Mucosa of descending colon (tissue), 3 donors: ENCODE data around the gene RIN3. TPM values are rescaled to one million over a fixed set of nuclear protein-coding genes. Genes with fewer than 3 reads are reported as not detected.

ENCODE experiments used
- ATAC-seq: fragments of 200-7000 bp; cut with Tn5 transposase; one replicate; pipeline ENCODE4 v1.9.1; 2020; ENCODE audit warnings: mild to moderate bottlenecking, moderate library complexity
- DNase-seq, 3 donors: peaks; one replicate each; pipeline ENCODE4 v3.0.0-alpha.2; 2020
- H3K36me3 ChIP-seq: fragments of 200-600 bp; one replicate; pipeline ENCODE4 v1.8.0; 2021; ENCODE audit warnings: low read depth, mild to moderate bottlenecking
- H3K4me1 ChIP-seq: fragments of 200-600 bp; one replicate; pipeline ENCODE4 v1.8.0; 2021; ENCODE audit warnings: low read depth, mild to moderate bottlenecking
- H3K4me3 ChIP-seq: fragments of 200-600 bp; one replicate; pipeline ENCODE4 v1.8.0; 2021; ENCODE audit warnings: mild to moderate bottlenecking
- H3K9me3 ChIP-seq: fragments of 200-600 bp; one replicate; pipeline ENCODE4 v1.8.0; 2021; ENCODE audit warnings: mild to moderate bottlenecking
- CTCF ChIP-seq: fragments of 200-600 bp; IDR thresholded peaks from one replicate; pipeline ENCODE4 v1.8.0; 2022; ENCODE audit warnings: antibody characterized with exemption, mild to moderate bottlenecking
- intact Hi-C, 2 donors: fragments of 100-400 bp; cut with DNase I in 1 of 2; cut with micrococcal nuclease in 1 of 2; formaldehyde crosslinking; loops; one replicate each; pipeline versions ENCODE4 v1.11.0 to v1.11.1; 2022; cut with DNase I, micrococcal nuclease
- total RNA-seq, 3 donors: library from RNA; stranded (reverse); fragmentation: NEBNext Ultra II Directional in 2 of 3; extraction: Animal tissue kit (Norgen Biotek cat#: 25700) in 2 of 3; gene quantifications; one replicate each; pipeline versions ENCODE4 v1.2.1 to v1.2.4, GENCODE V29; 2021 to 2023
- donor health status: DM: no; HTN: no; CAD: no; lungs with moderate emphysema.
- donor health status: DM: no; HTN: no; CAD: no.
- donor health status: DM: no; HTN: yes; CAD: no.

RIN3 gene
- total RNA-seq, 3 donors from 2014 or later: 26.2 to 51.0 (median 32.9) TPM

- TF ChIP-seq CTCF: no peak
- no peaks in the 10 kb centered on the region for H3K36me3 ChIP-seq
- H3K9me3 ChIP-seq: peaks cover 15% of the 10 kb centered on the region
- ATAC-seq (no peak), DNase-seq (no peak)
- intact Hi-C loops: no loop called here
- no peak overlapping the region for H3K4me3 ChIP-seq
- H3K4me1 ChIP-seq: no peaks in the 10 kb centered on the region
Observed at GRCh38 chr14:92619671-92620456, 106.3 kb downstream of the RIN3 start.

- TF ChIP-seq CTCF: no peak
- Histone ChIP-seq H3K4me1 (no peaks in the 10 kb centered on the region), H3K36me3 (no peaks in the 10 kb centered on the region), H3K9me3 (peaks cover 21% of the 10 kb centered on the region), H3K4me3 (no peak overlapping the region)
- ATAC-seq (no peak), DNase-seq (no peak)
- intact Hi-C loops: no loop called here
Observed at GRCh38 chr14:92622311-92622710, 108.7 kb downstream of the RIN3 start.

- peaks cover 28% of the 10 kb centered on the region for H3K9me3 ChIP-seq
- intact Hi-C loops: no loop called here
- no peak for TF ChIP-seq CTCF
- H3K4me1 ChIP-seq: no peaks in the 10 kb centered on the region
- no peak overlapping the region for H3K4me3 ChIP-seq
- no peaks in the 10 kb centered on the region for H3K36me3 ChIP-seq
- ATAC-seq: no peak
- no peak for DNase-seq
Observed at GRCh38 chr14:92624764-92625163, 111.2 kb downstream of the RIN3 start.

GRCh38 chr14:92625213-92625612 is 111.6 kb downstream of the RIN3 start:
- ATAC-seq (no peak), DNase-seq (no peak)
- Histone ChIP-seq H3K9me3 (peaks cover 28% of the 10 kb centered on the region), H3K36me3 (no peaks in the 10 kb centered on the region), H3K4me3 (no peak overlapping the region), H3K4me1 (no peaks in the 10 kb centered on the region)
- intact Hi-C loops: no loop called here
- no peak for TF ChIP-seq CTCF

- no peaks in the 10 kb centered on the region for H3K4me1 ChIP-seq
- no peak for DNase-seq
- peaks cover 28% of the 10 kb centered on the region for H3K9me3 ChIP-seq
- no peak for ATAC-seq
- no peak overlapping the region for H3K4me3 ChIP-seq
- no peak for TF ChIP-seq CTCF
- intact Hi-C loops: no loop called here
- H3K36me3 ChIP-seq: no peaks in the 10 kb centered on the region
Observed at GRCh38 chr14:92626041-92626440, 112.5 kb downstream of the RIN3 start.
